Activated CD4-positive, alpha-beta T cell treated with anti-CD3 and anti-CD28 coated beads for 36 hours (primary cell): ENCODE measurements around the gene TCFL5. TPM values are rescaled to one million over a fixed set of nuclear protein-coding genes. Genes with fewer than 3 reads are reported as not detected.
A peak's percentile ranks its signal among the peaks of the same experiment; 100 is the strongest.

Experiments used
- ATAC-seq: fragments of 200-7000 bp; cut with Tn5 transposase; one replicate; pipeline ENCODE4 v1.10.0; 2021; ENCODE audit warnings: mild to moderate bottlenecking, moderate library complexity
- CTCF ChIA-PET: fragments of 350-600 bp; sonication (Branson Sonifier 250); formaldehyde crosslinking; loops from one replicate; lab custom pipeline; 2021; ENCODE audit warnings: antibody characterized with exemption; lab: Charles Lee
- POLR2A ChIA-PET: fragments of 350-600 bp; sonication (Branson Sonifier 250); formaldehyde crosslinking; loops from one replicate; lab custom pipeline; 2021; ENCODE audit warnings: antibody characterized with exemption, inconsistent platforms; lab: Charles Lee
- DNase-seq: peaks from one replicate; pipeline ENCODE4 v3.0.0-alpha.2; 2020
- H3K27ac Mint-ChIP-seq: one replicate; pipeline ENCODE4 v1.8.0; 2021; ENCODE audit warnings: mixed read lengths
- H3K27me3 Mint-ChIP-seq: one replicate; pipeline ENCODE4 v1.8.0; 2021; ENCODE audit warnings: mixed read lengths
- H3K36me3 Mint-ChIP-seq: one replicate; pipeline ENCODE4 v1.8.0; 2021; ENCODE audit warnings: low read depth, mixed read lengths
- H3K4me1 Mint-ChIP-seq: one replicate; pipeline ENCODE4 v1.8.0; 2021; ENCODE audit warnings: mixed read lengths
- H3K4me3 Mint-ChIP-seq: one replicate; pipeline ENCODE4 v1.8.0; 2021; ENCODE audit warnings: mild to moderate bottlenecking, moderate library complexity, mixed read lengths
- H3K9me3 Mint-ChIP-seq: one replicate; pipeline ENCODE4 v1.8.0; 2021; ENCODE audit warnings: low read depth, mixed read lengths
- intact Hi-C, 2 experiments: fragments of 100-400 bp; cut with DNase I in 1 of 2; cut with micrococcal nuclease in 1 of 2; formaldehyde crosslinking; loops; one replicate each; pipeline versions ENCODE4 v1.14.2 to v1.15.1; 2022 to 2024; cut with DNase I, micrococcal nuclease
- total RNA-seq, 2 experiments: library from RNA; stranded (reverse); gene quantifications; one replicate each; pipeline ENCODE4 v1.2.3, GENCODE V29; 2021

The TCFL5 gene
- total RNA-seq: 1 to 10 TPM; 5.2 to 6.6 TPM

DNA sequence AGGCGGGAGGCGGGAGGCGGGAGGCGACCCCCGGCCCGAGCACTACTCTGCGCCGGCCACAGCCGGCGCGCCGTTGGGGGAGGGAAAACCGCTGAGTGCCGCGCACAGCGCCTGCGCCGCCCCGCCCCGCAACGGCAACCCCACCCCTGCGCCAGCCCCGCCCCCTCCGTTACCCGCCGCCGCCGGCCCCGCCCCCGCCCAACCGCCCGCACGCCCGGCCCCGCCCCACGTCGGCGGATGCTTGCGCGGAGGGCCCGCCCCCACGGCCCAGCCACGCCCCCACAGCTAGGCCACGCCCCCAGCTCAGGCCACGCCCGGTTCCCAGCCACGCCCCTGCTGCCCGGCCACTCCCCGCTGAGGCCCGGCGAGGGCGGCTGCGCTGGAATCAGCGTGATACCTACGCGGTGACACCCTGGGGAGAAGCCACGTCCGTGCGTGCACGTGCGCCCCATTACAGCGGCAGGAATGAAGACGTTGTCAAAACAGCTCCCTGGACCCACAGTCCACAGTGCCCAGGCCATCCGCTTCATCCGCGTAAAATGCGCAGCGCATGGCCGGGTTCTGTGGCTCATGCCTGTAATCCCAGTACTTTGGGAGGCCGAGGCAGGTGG is at the start of gene TCFL5:
TSS of gene TCFL5 (minus strand) at position 97 of the 611 bp plus-strand sequence. CDS start 152 bp downstream, outside the sequence.
- peaks cover 28% of the 10 kb centered on the region for H3K4me1 Mint-ChIP-seq
- intact Hi-C loops: loop anchor here in 1 of 2 experiments (1.0 to 5.0 kb wide), 12 partner anchors 39 to 765 kb away; partner anchors contain the start of genes ADRM1, ARFGAP1, CABLES2 and DIDO1
- peaks cover 3% of the 10 kb centered on the region for H3K9me3 Mint-ChIP-seq
- POLR2A ChIA-PET: interaction anchor here (0.6 to 1.4 kb wide), 4 partner anchors 14 to 92 kb away, joined by 3 to 10 read pairs (median 4); partner anchors contain the start of genes GID8 and MRGBP
- H3K27ac Mint-ChIP-seq: peak within 1 kb of the TSS; percentile 42
- DNase-seq (peak; percentile 97), ATAC-seq (peak; percentile 92)
- H3K4me3 Mint-ChIP-seq: peak within 1 kb of the TSS; percentile 66
- H3K27me3 Mint-ChIP-seq: no peaks in the 10 kb centered on the region
- CTCF ChIA-PET: interaction anchor here (0.6 to 1.0 kb wide), 3 partner anchors 15 to 66 kb away, joined by 3 read pairs; partner anchors contain the start of gene MRGBP
- H3K36me3 Mint-ChIP-seq: peaks cover 19% of the 10 kb centered on the region

- intact Hi-C loops: no loop called here
- peaks cover 25% of the 10 kb centered on the region for H3K4me1 Mint-ChIP-seq
- POLR2A ChIA-PET: no interaction called here
- DNase-seq (no peak), ATAC-seq (no peak)
- no peak overlapping the region for H3K27ac Mint-ChIP-seq
- no peaks in the 10 kb centered on the region for H3K27me3 Mint-ChIP-seq
- H3K4me3 Mint-ChIP-seq: no peak overlapping the region
- H3K9me3 Mint-ChIP-seq: no peaks in the 10 kb centered on the region
- peaks cover 61% of the 10 kb centered on the region for H3K36me3 Mint-ChIP-seq
- CTCF ChIA-PET: interaction anchor here (0.8 to 1.6 kb wide), 5 partner anchors 9 to 19 kb away, joined by 3 to 15 read pairs (median 3); no protein-coding TSS in a partner anchor
Observed at GRCh38 chr20:62910777-62911497, 49.3 kb upstream of the TCFL5 start.

GRCh38 chr20:62910217-62910766 is 48.7 kb upstream of the TCFL5 start:
- intact Hi-C loops: no loop called here
- Mint-ChIP-seq H3K27me3 (no peaks in the 10 kb centered on the region), H3K4me3 (no peak overlapping the region), H3K36me3 (peaks cover 67% of the 10 kb centered on the region), H3K27ac (no peak overlapping the region), H3K4me1 (peaks cover 18% of the 10 kb centered on the region), H3K9me3 (no peaks in the 10 kb centered on the region)
- ChIA-PET CTCF (interaction anchor here (1.0 to 1.6 kb wide), 2 partner anchors 9 to 20 kb away, joined by 3 read pairs; no protein-coding TSS in a partner anchor), POLR2A (no interaction called here)
- DNase-seq: no peak
- ATAC-seq: no peak

DNA sequence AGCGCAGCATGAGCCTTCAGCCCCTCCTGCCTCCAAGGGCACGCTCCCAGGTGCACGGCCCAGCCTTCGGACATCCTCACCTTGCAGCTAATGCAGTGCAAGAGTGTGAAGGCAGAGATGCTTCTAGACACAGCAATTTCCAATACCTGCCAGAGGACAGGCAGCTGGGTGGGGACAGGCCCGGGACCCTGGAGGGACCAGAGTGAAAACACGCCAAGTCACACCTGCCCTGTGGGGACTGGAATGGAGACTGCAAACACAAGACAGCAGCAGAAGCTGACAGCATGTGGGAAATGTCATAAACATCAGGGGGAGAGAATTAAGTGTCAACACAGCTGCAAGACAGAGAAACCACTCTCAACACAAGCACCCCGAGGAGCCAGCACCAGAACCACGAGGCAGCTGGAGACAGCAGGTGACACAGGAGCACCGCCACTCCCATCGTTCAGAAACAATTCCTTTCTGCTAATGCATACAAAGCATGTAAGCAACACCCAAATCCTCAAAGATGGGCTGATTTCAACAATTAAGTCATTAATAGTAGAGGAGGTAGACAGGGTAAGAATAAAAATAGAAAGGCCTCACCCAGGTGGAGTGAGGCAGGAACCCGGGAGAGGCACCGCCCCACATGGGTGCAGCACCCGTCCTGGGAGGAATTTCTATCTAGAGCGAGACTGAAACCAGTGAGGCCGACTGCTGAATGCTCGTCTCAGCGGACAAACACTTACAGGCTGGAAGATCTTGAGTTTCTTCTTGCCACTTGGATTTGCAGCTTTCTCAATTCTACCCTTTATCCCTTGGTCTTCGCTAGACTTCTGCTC is 47.6 kb upstream of the TCFL5 start:
- H3K9me3 Mint-ChIP-seq: no peaks in the 10 kb centered on the region
- intact Hi-C loops: no loop called here
- no peak overlapping the region for H3K4me3 Mint-ChIP-seq
- CTCF ChIA-PET: interaction anchor here (0.6 to 3.3 kb wide), 6 partner anchors 9 to 45 kb away, joined by 3 to 60 read pairs (median 4); partner anchors contain the start of gene DIDO1
- POLR2A ChIA-PET: no interaction called here
- no peak for ATAC-seq
- H3K4me1 Mint-ChIP-seq: peaks cover 13% of the 10 kb centered on the region
- H3K36me3 Mint-ChIP-seq: peaks cover 74% of the 10 kb centered on the region
- no peak for DNase-seq
- peak overlapping the region; percentile 29 for H3K27ac Mint-ChIP-seq
- H3K27me3 Mint-ChIP-seq: no peaks in the 10 kb centered on the region

- intact Hi-C loops: no loop called here
- H3K4me1 Mint-ChIP-seq: peaks cover 11% of the 10 kb centered on the region
- DNase-seq (peak; percentile 62), ATAC-seq (peak; percentile 76)
- no peak overlapping the region for H3K4me3 Mint-ChIP-seq
- H3K9me3 Mint-ChIP-seq: no peaks in the 10 kb centered on the region
- H3K27ac Mint-ChIP-seq: peak overlapping the region; percentile 58
- peaks cover 79% of the 10 kb centered on the region for H3K36me3 Mint-ChIP-seq
- POLR2A ChIA-PET: interaction anchor here (0.7 to 1.2 kb wide), 3 partner anchors 27 to 113 kb away, joined by 3 read pairs; partner anchors contain the start of gene GID8
- no peaks in the 10 kb centered on the region for H3K27me3 Mint-ChIP-seq
- CTCF ChIA-PET: interaction anchor here (0.6 to 3.3 kb wide), 16 partner anchors 10 to 578 kb away, joined by 3 to 60 read pairs (median 4); partner anchors contain the start of genes DIDO1 and GID8
Observed at GRCh38 chr20:62907384-62908317, 46.0 kb upstream of the TCFL5 start.

DNA sequence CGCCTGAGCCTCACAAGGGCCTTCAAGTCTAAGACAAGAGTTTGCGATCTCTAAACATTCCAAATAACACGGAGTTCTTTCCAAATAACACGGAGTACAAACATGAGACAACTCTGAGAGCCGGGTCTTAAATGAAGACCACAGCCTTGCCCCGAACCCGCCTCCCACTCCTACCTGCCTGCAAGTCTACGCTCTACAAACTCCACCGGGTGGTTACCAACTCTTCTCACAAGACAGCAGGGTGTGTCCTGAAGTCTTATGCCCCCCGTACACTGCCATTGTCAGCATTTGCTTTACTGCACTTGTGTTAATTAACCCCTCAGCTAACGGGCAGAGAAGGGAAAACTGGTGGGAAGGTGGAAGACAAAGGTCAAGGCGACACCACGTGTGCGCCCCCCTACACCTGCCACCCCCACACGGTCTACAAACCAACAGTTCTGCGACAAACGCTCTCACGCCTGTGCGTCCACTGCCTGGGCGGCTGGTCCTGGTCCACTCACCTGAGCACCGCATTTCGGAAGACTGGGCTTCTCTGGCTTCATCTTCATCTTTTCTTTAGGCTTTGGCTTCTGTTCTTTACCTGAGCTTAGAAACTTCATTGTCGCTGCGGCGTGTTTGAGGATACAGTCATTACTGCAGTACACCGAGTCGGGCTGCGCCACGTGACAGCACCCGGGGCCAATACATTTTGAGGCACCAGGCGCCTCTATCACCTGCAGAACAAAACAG is 45.2 kb upstream of the TCFL5 start:
- CTCF ChIA-PET: interaction anchor here (0.6 to 3.3 kb wide), 10 partner anchors 9 to 57 kb away, joined by 3 to 60 read pairs (median 7); partner anchors contain the start of genes DIDO1 and GID8
- Mint-ChIP-seq H3K4me3 (no peak overlapping the region), H3K27me3 (no peaks in the 10 kb centered on the region), H3K36me3 (peaks cover 81% of the 10 kb centered on the region), H3K27ac (peak overlapping the region; percentile 58), H3K4me1 (peaks cover 11% of the 10 kb centered on the region), H3K9me3 (no peaks in the 10 kb centered on the region)
- DNase-seq: no peak
- intact Hi-C loops: no loop called here
- POLR2A ChIA-PET: interaction anchor here (1.2 kb wide), 2 partner anchors 28 to 31 kb away, joined by 3 read pairs; partner anchors contain the start of gene GID8
- ATAC-seq: no peak

DNA sequence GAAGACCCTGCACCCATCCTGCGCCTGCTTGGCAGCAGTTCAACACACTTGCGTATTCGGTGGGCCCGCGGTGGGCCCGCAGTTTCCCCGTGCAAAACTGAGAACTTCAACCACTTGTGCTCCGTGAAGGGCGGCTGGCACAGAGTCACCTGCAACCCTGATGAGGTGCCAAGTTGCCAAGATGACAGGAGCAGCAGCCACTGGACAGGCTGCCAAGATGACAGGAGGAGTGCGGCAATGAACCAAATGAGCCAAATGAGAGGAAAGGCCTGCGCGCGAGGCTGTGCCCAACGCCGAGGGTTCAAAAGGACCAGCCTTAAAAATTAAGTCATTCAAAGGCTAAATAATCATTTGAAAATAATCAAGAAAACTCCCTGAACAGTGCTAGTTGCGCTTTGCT is 44.6 kb upstream of the TCFL5 start:
- ChIA-PET POLR2A (no interaction called here), CTCF (interaction anchor here (1.1 kb wide), 1 partner anchor 21 kb away, joined by 3 read pairs; no protein-coding TSS in a partner anchor)
- H3K4me1 Mint-ChIP-seq: peaks cover 13% of the 10 kb centered on the region
- no peaks in the 10 kb centered on the region for H3K9me3 Mint-ChIP-seq
- no peak for ATAC-seq
- DNase-seq: no peak
- no peak overlapping the region for H3K4me3 Mint-ChIP-seq
- intact Hi-C loops: no loop called here
- H3K36me3 Mint-ChIP-seq: peaks cover 78% of the 10 kb centered on the region
- H3K27me3 Mint-ChIP-seq: no peaks in the 10 kb centered on the region
- no peak overlapping the region for H3K27ac Mint-ChIP-seq

- Mint-ChIP-seq H3K27me3 (no peaks in the 10 kb centered on the region), H3K27ac (no peak overlapping the region), H3K4me3 (no peak overlapping the region), H3K9me3 (no peaks in the 10 kb centered on the region), H3K4me1 (peaks cover 19% of the 10 kb centered on the region), H3K36me3 (peaks cover 73% of the 10 kb centered on the region)
- intact Hi-C loops: no loop called here
- CTCF ChIA-PET: interaction anchor here (0.7 kb wide), 1 partner anchor 816 kb away, joined by 3 read pairs; no protein-coding TSS in a partner anchor
- POLR2A ChIA-PET: no interaction called here
- DNase-seq (no peak), ATAC-seq (no peak)
Observed at GRCh38 chr20:62905536-62906117, 44.0 kb upstream of the TCFL5 start.
